Left lung (tissue), 10 donors: Measurements from ENCODE around the gene GRM1. TPM values are rescaled to one million over a fixed set of nuclear protein-coding genes. Genes with fewer than 3 reads are reported as not detected.

ENCODE experiments used
- ATAC-seq: fragments of 200-7000 bp; cut with Tn5 transposase; one replicate; pipeline ENCODE4 v1.9.1; 2020; ENCODE audit warnings: moderate library complexity
- DNase-seq, 4 donors: peaks; one replicate each; pipeline ENCODE4 v3.0.0-alpha.2; 2013 to 2020
- H3K27ac ChIP-seq, 2 donors: fragments of 200-600 bp; sonication (generic) in 1 of 2; one replicate each; pipeline versions ENCODE4 v1.5.0 to v1.8.0; 2020 to 2021
- H3K27me3 ChIP-seq, 2 donors: fragments of 200-600 bp; sonication (generic) in 1 of 2; one replicate each; pipeline versions ENCODE4 v1.5.0 to v1.8.0; 2020 to 2021
- H3K36me3 ChIP-seq, 2 donors: fragments of 200-600 bp; sonication (generic) in 1 of 2; one replicate each; pipeline versions ENCODE4 v1.5.0 to v1.8.0; 2020 to 2021
- H3K4me1 ChIP-seq, 2 donors: fragments of 200-600 bp; one replicate each; pipeline ENCODE4 v1.8.0; 2021
- H3K4me3 ChIP-seq, 2 donors: fragments of 200-600 bp; sonication (generic) in 1 of 2; one replicate each; pipeline versions ENCODE4 v1.5.0 to v1.8.0; 2020 to 2021; ENCODE audit warnings: mild to moderate bottlenecking in 1 of 2
- H3K9me3 ChIP-seq, 2 donors: fragments of 200-600 bp; sonication (generic) in 1 of 2; one replicate each; pipeline versions ENCODE4 v1.5.0 to v1.8.0; 2020 to 2021
- CTCF ChIP-seq, 2 donors: fragments of 200-600 bp; sonication (generic) in 1 of 2; IDR thresholded peaks; one replicate each; pipeline versions ENCODE4 v1.5.0 to v1.8.0; 2021; ENCODE audit warnings: antibody characterized with exemption in 2 of 2
- intact Hi-C, 2 donors: fragments of 100-400 bp; cut with DNase I; formaldehyde crosslinking; loops; one replicate each; pipeline versions ENCODE4 v1.11.2 to v1.14.2; 2022
- polyA plus RNA-seq, 6 donors: library from polyadenylated mRNA; unstranded; fragments of 120-200 nt; gene quantifications; one replicate each; pipeline ENCODE4 v1.2.1, GENCODE V29; 2013; ENCODE audit not compliant: insufficient read length in 6 of 6
- total RNA-seq, 2 donors: library from RNA; stranded (reverse); fragmentation: NEBNext Ultra II Directional; extraction: Animal tissue kit (Norgen Biotek cat#: 25700); gene quantifications; one replicate each; pipeline ENCODE4 v1.2.1, GENCODE V29; 2021
- donor health status: DM: no; HTN: yes; CAD: no.
- donor health status: DM: no; HTN: no; CAD: no.

The GRM1 gene
- total and polyA plus RNA-seq, 8 donors: 0.04 to 0.10 (median 0.07) TPM; not detected in 1

- peaks cover 0 to 4% of the 10 kb centered on the region in 2 donors for H3K9me3 ChIP-seq
- no peak for ATAC-seq
- H3K27me3 ChIP-seq: no peaks in the 10 kb centered on the region
- H3K36me3 ChIP-seq: no peaks in the 10 kb centered on the region
- no peak overlapping the region for H3K27ac ChIP-seq
- H3K4me1 ChIP-seq: no peaks in the 10 kb centered on the region
- no peak for TF ChIP-seq CTCF (IDR thresholded peaks at IDR 0.05)
- intact Hi-C loops: no loop called here
- DNase-seq: no peak
- H3K4me3 ChIP-seq: no peak overlapping the region
Observed at GRCh38 chr6:146445233-146445632, 416.4 kb downstream of the GRM1 start.

GRCh38 chr6:146456886-146457285 is 428.0 kb downstream of the GRM1 start:
- no peak for ATAC-seq
- no peak overlapping the region for H3K4me3 ChIP-seq
- intact Hi-C loops: no loop called here

GRCh38 chr6:146460941-146461340 is 432.1 kb downstream of the GRM1 start:
- intact Hi-C loops: no loop called here
- Histone ChIP-seq H3K4me1 (no peaks in the 10 kb centered on the region), H3K4me3 (no peak overlapping the region), H3K27me3 (no peaks in the 10 kb centered on the region), H3K9me3 (peaks cover 0 to 38% of the 10 kb centered on the region in 2 donors), H3K36me3 (no peaks in the 10 kb centered on the region), H3K27ac (no peak overlapping the region)
- DNase-seq (no peak), ATAC-seq (no peak)
- no peak for TF ChIP-seq CTCF (IDR thresholded peaks at IDR 0.05)

More at GRCh38 chr6:146456886-146457285, 428.0 kb downstream of the GRM1 start:
- no peaks in the 10 kb centered on the region for H3K27me3 ChIP-seq
- H3K27ac ChIP-seq: no peak overlapping the region
- no peaks in the 10 kb centered on the region for H3K4me1 ChIP-seq
- TF ChIP-seq CTCF (IDR thresholded peaks at IDR 0.05): no peak
- peaks cover 0 to 30% of the 10 kb centered on the region in 2 donors for H3K9me3 ChIP-seq
- no peaks in the 10 kb centered on the region for H3K36me3 ChIP-seq
- DNase-seq: no peak

GRCh38 chr6:146470091-146470770 is 441.4 kb downstream of the GRM1 start:
- no peak for ATAC-seq
- Histone ChIP-seq H3K9me3 (no peaks in the 10 kb centered on the region), H3K4me3 (no peak overlapping the region), H3K4me1 (no peaks in the 10 kb centered on the region), H3K27ac (no peak overlapping the region), H3K36me3 (no peaks in the 10 kb centered on the region), H3K27me3 (no peaks in the 10 kb centered on the region)
- no peak for TF ChIP-seq CTCF (IDR thresholded peaks at IDR 0.05)
- no peak for DNase-seq
- intact Hi-C loops: no loop called here

GRCh38 chr6:146472918-146473317 is 444.1 kb downstream of the GRM1 start:
- Histone ChIP-seq H3K9me3 (no peaks in the 10 kb centered on the region), H3K27ac (no peak overlapping the region), H3K4me1 (no peaks in the 10 kb centered on the region), H3K27me3 (no peaks in the 10 kb centered on the region), H3K36me3 (no peaks in the 10 kb centered on the region), H3K4me3 (no peak overlapping the region)
- intact Hi-C loops: no loop called here
- DNase-seq (no peak), ATAC-seq (no peak)
- TF ChIP-seq CTCF (IDR thresholded peaks at IDR 0.05): no peak
